HG02588 (cell line): ENCODE measurements around the gene MSL3.

Source experiments
- ATAC-seq: cut with Tn5 transposase; IDR thresholded peaks from one replicate; pipeline ENCODE4 v1.9.1; 2021; ENCODE audit warnings: mild to moderate bottlenecking, moderate library complexity; ENCODE audit not compliant: unreplicated experiment

Gene MSL3, protein sequence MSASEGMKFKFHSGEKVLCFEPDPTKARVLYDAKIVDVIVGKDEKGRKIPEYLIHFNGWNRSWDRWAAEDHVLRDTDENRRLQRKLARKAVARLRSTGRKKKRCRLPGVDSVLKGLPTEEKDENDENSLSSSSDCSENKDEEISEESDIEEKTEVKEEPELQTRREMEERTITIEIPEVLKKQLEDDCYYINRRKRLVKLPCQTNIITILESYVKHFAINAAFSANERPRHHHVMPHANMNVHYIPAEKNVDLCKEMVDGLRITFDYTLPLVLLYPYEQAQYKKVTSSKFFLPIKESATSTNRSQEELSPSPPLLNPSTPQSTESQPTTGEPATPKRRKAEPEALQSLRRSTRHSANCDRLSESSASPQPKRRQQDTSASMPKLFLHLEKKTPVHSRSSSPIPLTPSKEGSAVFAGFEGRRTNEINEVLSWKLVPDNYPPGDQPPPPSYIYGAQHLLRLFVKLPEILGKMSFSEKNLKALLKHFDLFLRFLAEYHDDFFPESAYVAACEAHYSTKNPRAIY

DNA sequence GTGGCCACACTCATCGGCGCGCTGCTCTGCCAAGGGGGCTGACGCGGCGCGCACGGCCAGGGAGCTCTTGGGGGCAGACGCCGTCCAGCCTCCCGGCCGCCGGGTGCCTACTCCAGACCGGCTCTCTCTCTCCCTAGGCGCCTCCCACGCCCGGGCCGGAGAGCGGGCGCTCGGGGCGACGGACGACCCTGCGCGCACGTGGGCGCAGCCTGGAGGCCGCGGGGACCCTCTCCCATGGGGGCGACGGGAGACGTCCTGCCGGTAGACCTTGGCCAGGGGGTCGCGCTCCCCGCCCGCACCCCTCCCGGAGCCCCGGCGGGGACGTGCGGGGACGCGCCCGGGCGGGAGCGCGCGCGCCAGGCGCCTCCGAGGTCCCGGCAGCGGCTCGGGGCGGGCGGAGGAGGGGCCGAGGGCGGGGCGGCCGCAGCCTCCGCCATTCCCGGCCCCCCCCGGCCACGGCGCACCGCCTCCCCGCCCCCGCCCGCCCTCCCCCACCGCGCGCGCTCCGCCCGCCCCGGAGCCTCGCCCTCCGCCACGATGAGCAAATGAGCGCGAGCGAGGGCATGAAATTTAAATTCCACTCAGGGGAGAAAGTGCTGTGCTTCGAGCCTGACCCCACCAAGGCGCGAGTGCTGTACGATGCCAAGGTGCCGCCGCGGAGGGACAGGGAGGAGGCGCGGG is at the start of gene MSL3:
TSS of gene MSL3 (plus strand) at position 519 of the 681 bp plus-strand sequence. CDS start at position 546, 27 bp downstream.
- peak; percentile 33 for ATAC-seq

DNA sequence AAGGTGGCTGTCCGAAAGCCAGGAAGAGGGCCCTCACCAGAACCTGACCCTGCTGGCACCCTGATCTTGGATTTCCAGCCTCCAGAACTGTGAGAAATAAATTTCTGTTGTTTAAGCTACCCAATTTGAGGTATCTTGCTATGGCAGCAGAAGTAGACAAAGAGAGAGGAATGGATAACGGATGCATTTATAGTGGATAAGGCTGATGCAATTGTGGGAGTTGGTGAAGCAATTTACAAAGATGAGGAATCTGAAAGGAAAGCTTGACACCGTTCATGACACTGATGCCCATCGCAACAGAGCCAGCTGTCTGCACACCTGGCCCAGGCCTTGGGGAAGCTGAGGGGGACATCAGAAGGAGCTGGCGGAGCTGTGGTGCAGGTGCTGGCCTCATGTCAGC is 35.7 kb upstream of the MSL3 start:
- no peak for ATAC-seq

DNA sequence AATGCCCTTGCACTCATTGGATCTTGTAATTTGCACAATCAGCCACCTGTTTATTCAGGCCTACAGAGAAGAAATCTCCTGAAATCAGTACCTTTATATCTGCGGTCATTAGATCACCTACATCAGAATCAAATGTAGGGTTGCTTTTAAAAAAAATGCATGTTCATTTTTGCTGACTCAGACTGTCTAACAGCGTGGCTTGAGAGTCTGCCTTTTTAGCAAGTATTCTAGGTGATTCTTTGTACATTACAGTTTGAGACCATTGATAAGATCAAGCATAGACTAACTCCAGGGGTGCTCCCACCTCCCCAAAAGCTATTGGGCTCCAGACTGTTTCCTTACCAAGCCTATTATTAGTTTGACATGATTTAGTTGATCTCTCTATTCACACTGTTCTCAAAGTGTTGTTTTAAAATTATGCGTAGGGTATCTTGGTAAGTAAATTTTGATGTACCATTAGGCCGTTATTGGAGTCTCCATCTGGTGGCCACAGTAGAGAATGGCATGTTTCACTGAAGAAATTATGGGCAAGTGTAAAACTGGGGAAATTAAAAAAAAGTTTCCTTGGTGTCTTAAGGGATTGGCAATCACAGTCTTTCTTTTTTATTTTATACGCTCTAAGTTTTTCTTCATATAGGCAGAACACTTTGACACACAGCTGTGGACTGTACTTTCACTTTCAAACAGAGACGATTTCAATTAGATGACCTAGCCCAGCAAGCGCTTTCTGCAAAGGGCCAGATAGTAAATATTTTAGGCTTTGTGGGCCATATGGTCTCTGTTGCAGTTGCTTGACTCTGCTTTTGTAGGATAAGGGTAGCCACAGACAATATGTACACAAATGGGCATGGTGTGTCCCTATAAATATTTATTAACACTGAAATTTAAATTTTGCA is 33.7 kb upstream of the MSL3 start:
- ATAC-seq = no peak

DNA sequence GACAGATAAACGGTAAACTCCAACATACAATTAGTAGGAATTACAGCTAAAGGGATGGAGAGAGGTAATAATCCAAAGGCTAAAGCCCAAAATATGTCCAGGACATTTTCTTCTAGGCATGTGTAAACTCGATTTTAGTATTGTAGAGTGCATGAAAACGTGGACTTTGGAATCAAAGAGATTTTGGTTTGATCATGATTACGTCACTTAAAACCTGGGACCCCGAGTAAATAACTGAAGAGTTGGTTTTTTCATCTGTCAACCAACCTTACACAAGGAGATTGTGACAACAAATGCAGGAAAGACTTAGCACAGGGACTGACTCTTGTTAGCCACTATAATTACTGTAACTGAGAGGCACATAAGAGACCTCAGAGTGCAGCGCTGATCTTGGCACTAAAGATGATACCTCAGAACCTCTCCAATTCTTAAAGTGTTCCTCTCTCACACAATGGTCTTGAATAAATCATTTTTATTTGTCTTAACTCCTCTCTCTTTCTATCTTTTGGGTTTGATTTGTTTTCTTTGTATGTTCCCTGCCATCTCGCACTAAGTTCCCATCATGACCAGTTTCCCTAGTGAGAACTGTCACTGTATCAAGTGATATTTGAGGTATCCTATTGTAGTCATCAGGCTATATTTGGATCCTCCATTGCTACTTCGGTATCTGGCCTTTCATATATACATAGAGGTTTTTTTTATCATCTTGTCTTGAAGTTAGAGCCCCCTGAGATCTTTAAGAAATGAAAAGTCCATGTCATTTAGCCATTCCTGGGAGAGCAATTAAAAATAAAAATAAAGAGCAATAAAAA is 32.2 kb upstream of the MSL3 start:
- no peak for ATAC-seq

DNA sequence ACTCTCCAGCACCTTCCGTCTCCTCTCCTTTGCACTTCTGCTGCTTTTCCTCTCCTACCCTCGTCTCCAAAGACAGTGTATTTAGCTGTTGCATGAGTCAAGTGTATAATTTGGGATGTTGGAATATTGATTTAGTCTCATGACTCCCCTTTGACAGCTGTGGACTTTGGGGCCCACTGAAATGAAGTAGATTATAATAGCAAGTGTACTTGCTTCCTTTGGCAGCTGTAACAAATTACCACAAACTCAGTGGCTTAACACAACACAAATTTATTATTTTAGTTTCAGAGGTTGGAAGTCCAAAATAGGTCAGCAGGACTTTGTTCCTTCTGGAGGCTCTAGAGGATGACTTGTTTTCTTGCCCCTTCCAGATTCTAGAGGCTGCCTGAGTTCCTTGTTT is 29.5 kb upstream of the MSL3 start:
- no peak for ATAC-seq

DNA sequence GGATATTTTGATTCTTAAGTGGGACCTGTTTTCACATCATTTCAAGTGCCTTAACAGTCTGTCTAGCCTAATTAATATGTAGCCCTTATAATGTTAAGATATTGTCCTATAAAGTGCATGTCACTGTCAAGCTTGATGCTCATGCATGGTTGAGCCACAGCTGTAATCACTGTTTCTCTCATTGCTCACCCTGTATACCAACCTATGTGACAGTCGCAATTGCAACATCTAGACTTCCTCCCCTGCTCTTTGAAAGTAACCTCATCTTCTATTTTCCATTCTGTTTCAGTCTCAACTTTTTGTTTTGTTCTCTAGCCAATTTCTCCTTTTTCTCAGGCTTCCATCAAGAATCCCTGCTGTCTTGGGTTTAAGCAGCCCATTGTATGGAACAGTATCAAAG is 24.4 kb upstream of the MSL3 start:
- peak; percentile 55 for ATAC-seq

DNA sequence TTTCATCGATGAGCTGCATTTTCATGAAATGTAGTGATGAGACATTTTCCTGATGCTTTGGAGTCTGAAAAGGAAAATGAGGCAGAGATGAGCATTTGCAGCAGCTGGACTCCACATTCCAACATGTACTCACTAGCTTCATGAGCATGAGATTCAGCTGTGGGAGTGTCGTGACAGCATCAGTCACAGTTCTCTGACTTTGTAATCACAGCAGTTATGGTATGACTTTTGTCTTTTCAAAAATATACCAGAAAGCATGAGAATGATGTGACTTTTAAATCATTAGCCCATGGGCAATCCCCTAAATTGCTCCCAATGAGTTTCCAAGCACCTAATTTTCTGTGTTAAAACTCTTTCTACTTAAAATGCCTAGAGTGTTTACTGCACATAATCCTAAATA is 18.3 kb upstream of the MSL3 start:
- ATAC-seq = peak; percentile 59

DNA sequence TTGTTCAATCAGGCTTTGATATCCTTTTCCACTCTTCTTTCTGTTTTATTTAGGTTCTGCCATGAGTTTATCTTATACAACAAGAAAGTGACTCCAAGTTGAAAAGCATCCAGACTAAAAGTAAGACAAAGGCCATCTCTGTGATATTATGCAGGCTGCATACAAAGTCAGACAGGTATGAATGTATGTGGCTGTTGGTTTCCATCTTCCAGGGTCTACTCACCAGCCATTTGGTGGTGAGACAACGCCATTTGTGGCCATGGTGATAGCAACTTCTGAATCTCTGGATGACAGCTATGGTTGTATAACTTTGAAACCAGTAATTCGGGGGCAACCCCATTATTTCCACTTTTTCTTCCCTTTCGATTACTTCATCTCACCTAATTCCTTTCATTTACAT is 17.2 kb upstream of the MSL3 start:
- ATAC-seq = no peak

DNA sequence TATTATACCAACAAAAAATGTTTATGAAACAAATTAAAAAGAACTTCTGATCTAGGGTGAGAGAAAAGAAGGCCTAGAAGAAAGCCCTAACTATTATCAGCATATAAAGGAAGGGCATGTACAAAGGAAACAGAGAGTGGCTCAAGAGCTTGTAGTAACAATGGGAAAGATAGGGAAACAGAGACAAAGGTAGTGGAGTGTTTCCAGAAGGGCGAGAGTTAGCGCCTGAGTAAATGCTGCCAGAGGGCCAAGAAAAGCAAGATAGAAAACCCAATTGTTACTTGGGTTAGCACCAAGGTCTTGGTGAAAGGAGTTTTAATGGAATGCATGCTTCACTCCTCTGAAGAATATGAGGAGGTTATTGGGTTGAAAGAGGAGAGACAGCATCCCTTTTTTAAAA is 16.5 kb upstream of the MSL3 start:
- no peak for ATAC-seq

DNA sequence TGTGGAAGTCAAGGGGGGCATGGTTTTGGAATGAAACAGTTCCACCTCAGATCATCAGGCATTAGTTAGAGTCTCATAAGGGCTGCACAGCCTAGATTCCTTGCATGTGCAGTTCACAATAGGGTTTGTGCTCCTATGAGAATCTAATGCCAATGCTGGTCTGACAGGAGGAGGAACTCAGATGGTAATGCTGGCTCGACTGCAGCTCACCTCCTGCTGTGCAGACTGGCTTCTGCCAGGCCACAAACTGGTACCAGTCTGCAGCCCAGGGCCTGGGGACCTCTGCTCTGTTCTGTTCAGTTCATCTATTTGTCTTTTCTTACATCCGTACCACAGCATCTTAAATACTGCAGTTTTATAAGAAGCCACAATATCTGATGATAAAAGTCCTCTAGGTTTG is 12.2 kb upstream of the MSL3 start:
- ATAC-seq = no peak

DNA sequence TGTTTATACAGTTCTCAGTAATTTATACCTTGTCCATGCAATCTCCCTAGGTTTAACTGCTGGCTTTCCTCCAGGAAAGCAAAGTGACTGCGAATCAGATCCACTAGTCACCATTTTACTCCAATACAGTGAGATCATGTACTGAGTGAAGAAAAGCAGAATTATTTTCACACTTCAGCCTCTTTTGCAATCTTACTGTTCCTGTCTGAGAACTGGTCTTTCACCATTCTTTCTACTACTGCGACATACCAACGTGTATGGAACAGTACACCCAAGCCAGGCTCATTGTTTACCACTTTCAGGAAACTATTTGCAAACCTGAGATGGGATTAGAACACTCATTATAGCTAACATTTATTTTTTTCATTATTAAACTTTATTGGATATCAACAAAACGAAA is 8.0 kb upstream of the MSL3 start:
- ATAC-seq = no peak

DNA sequence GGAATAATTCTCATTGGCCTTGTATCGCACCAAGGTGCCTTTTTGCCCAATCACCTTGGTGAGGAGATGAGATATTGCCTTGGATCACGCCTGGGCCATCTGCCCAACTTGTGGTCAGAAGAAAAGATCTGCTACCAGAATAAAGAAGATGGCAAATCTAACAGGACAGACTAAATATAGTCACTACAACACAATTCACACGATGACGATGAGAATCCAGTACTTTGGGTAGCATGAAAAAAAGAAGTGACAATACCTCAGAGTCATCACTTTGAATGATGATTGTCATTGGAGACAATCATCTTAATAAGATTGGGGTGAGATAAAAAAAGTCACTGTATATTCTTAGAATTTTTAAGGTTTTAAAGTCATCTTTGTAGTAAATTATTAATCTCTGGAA is 7.3 kb upstream of the MSL3 start:
- no peak for ATAC-seq

DNA sequence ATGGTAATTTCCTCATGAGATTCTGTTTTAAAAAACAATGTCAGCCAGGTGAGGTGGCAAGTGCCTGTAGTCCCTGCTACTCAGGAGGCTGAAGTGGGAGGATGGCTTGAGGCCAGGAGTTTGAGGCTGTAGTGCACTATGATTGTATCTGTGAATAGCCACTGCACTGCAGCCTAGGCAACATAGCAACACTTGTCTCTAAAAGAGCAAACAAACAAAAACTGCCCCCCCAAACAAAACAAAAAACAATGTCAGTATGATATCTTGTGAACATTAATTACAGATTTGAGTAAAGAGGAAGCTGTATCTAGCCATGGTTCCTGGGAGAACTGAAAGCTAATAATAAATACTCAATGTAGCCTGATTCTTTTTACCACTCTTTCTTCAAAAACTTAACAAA is 6.8 kb upstream of the MSL3 start:
- ATAC-seq = no peak

DNA sequence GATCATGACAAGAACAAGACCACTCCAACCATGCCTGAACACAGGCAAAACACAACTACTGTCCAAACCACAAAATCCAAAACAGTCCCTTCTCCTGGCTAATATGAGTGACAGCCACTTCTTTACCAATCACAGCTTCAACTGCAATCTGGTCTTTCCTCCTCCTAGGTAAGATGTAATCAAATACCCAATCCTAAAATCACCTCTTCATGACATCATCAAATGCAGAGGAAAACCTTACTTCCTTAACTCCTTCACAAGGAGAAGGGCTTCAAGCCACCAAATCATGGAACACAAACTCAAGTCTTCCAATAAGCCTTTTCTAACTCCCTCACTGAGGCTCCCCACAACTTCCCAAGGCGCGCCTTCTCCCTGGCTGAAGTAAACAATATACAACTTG is 4.4 kb upstream of the MSL3 start:
- no peak for ATAC-seq

DNA sequence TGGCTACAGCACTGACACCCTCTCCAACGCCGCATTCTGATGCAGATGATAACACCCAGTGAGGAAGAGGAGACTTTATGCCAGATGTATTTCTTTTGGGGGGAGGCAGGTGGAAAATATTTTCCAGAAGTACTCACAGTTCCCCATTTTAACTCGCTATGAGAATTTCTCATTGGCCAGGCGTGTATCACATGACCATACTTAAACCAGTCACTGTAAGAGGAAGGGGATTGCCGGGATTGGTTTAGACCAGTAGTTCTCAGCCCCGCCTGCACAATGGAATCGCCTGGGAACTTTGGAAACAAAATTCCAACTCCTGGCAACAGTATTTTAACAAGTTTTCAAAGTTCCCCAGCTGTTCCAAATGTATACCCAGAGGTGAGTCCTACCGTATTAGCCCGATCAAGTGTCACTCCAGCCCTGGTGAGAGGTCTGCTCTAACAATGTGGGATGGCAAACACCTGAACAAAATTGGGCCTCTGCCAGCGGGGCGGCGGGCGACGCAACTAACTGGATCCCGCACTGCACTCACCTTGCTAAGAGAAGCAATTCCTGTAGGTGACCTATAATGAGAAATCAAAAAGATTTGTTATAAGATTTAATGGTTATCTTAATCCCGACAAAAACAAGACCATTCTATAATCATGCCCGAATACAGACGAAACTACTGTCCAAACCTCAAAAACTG is 2.9 kb upstream of the MSL3 start:
- ATAC-seq = no peak

DNA sequence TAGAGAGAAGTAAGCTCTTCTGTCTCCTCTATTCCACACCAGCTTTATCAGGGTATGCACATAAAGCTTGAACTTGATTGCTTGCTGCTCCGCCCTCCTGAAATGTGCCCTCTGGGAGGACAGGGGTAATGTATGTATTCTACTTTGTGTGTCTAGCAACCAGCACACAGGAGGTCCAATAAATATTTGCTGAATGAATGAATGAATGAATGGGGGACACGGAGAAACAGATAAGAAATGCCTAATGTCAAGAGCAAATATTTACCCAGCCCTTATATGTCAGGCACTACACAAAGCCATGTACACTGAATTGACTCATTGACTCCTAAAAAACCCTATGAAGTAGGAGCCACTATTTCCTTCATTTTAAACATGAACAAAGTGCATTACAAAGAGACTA is 2.3 kb upstream of the MSL3 start:
- ATAC-seq = no peak

DNA sequence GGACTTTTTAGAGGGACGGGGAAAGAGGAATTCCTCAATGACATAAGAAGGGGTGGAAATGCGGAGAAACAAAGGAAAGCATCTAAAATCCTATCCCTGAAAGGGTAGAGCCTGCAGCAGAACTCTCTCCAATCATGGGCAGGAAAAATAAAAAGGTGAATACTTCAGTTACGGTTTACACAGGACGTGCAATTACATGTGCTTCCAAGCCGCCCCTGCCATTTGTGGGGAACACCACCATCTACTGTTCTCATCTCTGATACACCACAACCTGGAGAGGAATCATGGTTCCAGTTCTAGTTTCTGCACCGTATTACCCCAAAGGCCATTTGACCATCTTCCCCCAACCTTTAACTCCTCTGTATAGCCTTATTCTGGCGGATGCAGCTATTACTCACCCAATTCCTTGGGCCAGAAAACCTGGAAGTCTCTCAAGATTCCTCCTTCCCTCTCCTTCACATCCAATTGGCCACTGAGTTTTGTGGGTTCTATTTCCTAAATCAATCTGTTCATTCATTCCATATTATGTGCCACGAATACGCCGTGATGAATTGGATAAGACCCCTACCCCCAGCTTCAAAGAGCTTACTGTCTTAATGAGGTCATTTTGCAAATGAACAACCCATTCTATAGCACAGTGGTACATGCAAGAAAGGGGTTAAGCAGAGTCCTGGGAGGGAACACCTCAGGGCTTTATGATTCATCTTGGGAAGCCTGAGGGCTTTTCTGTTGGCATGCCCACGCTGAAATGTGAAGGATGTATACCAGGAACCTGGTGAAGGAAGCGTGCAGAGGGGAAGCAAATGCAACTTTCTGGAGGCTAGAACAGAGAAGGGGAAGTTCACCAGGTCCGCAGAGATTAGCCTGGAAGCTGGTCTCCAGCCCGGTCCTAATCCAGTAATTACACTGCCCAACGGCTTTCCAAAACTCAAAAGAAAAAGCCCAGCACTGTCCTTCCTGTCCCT is 1.4 kb upstream of the MSL3 start:
- ATAC-seq = no peak

DNA sequence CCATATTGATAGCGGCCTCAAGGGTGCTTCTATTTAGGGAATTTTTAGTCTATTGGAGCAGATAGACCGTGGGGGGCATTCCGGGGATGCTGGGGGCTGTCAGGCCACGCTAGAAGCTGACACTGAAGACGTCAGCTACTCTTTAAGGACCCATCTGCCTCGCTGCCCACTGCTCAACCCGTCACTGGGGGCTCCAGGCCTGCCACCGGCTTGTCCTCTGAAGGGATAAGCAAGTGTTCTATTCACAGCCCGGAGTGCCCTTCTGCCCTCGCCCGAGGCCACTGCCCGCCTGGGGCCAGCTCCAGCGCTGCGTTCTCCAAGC is 679 bp upstream of the MSL3 start:
- no peak for ATAC-seq
